ENCODE measurements around the gene C13orf42. TPM values are rescaled to one million over a fixed set of nuclear protein-coding genes. Genes with fewer than 3 reads are reported as not detected.

Gene C13orf42
- total RNA-seq, 1 donor from 2014 or later: not detected

- ATAC-seq (no peak), DNase-seq (ENCODE audit: low spot score) (no peak)
These were observed 43.8 kb downstream of the C13orf42 start for GRCh38 chr13:51067210-51067701.

GRCh38 chr13:51066091-51066831, 44.8 kb downstream of the C13orf42 start:
- peak; percentile 33 for ATAC-seq
- no peak for DNase-seq (ENCODE audit: low spot score)

- no peak for DNase-seq (ENCODE audit: low spot score)
- peak; percentile 25 for ATAC-seq
These were observed 45.5 kb downstream of the C13orf42 start for GRCh38 chr13:51065372-51066090.

GRCh38 chr13:51064753-51065152, 46.3 kb downstream of the C13orf42 start:
- DNase-seq (ENCODE audit: low spot score) (no peak), ATAC-seq (no peak)

GRCh38 chr13:51063909-51064308, 47.2 kb downstream of the C13orf42 start:
- peak; percentile 51 for ATAC-seq
- no peak for DNase-seq (ENCODE audit: low spot score)

- DNase-seq (ENCODE audit: low spot score) (no peak), ATAC-seq (no peak)
These were observed 52.5 kb downstream of the C13orf42 start for GRCh38 chr13:51058461-51059167.

GRCh38 chr13:51057906-51058305, 53.2 kb downstream of the C13orf42 start:
- DNase-seq (ENCODE audit: low spot score): no peak
- no peak for ATAC-seq

GRCh38 chr13:51057001-51057400, 54.1 kb downstream of the C13orf42 start:
- DNase-seq (ENCODE audit: low spot score) (no peak), ATAC-seq (no peak)

GRCh38 chr13:51052581-51052980, 58.5 kb downstream of the C13orf42 start:
- no peak for ATAC-seq
- no peak for DNase-seq (ENCODE audit: low spot score)

- DNase-seq (ENCODE audit: low spot score): no peak
- no peak for ATAC-seq
These were observed 60.8 kb downstream of the C13orf42 start for GRCh38 chr13:51050021-51050830.

- DNase-seq (ENCODE audit: low spot score) (no peak), ATAC-seq (no peak)
These were observed 62.5 kb downstream of the C13orf42 start for GRCh38 chr13:51048616-51049015.

- ATAC-seq (no peak), DNase-seq (ENCODE audit: low spot score) (no peak)
These were observed 63.0 kb downstream of the C13orf42 start for GRCh38 chr13:51048166-51048461.

GRCh38 chr13:51047434-51048165, 63.5 kb downstream of the C13orf42 start:
- ATAC-seq: no peak
- DNase-seq (ENCODE audit: low spot score): no peak

GRCh38 chr13:51045451-51045850, 65.6 kb downstream of the C13orf42 start:
- no peak for DNase-seq (ENCODE audit: low spot score)
- no peak for ATAC-seq

GRCh38 chr13:51044023-51044665, 66.9 kb downstream of the C13orf42 start:
- ATAC-seq (no peak), DNase-seq (ENCODE audit: low spot score) (no peak)

GRCh38 chr13:51043310-51043709, 67.8 kb downstream of the C13orf42 start:
- DNase-seq (ENCODE audit: low spot score) (no peak), ATAC-seq (no peak)

GRCh38 chr13:51041710-51042109, 69.4 kb downstream of the C13orf42 start:
- ATAC-seq: no peak

GRCh38 chr13:51041126-51041525, 69.9 kb downstream of the C13orf42 start:
- DNase-seq (ENCODE audit: low spot score): no peak
- ATAC-seq: no peak

More at GRCh38 chr13:51041710-51042109, 69.4 kb downstream of the C13orf42 start:
- no peak for DNase-seq (ENCODE audit: low spot score)

GRCh38 chr13:51040431-51040830, 70.6 kb downstream of the C13orf42 start:
- ATAC-seq (no peak), DNase-seq (ENCODE audit: low spot score) (no peak)

GRCh38 chr13:51036418-51036817, 74.7 kb downstream of the C13orf42 start:
- DNase-seq (ENCODE audit: low spot score) (no peak), ATAC-seq (no peak)
